Loucy (cell line): Measurements from ENCODE around the gene TREX2.

Source experiments
- H2AFZ ChIP-seq: fragments of 200-600 bp; sonication (generic); 2 replicates; pipeline ENCODE4 v1.6.0; 2016; ENCODE audit warnings: antibody characterized with exemption, mild to moderate bottlenecking, low read length, moderate library complexity
- H3F3A ChIP-seq: fragments of 200-600 bp; 2 replicates; pipeline ENCODE4 v1.6.0; 2016; ENCODE audit warnings: antibody characterized with exemption, low read depth, mild to moderate bottlenecking
- H3K27me3 ChIP-seq: fragments of 200-600 bp; sonication (generic); 2 replicates; pipeline ENCODE4 v1.6.1; 2014; ENCODE audit warnings: low read length, mild to moderate bottlenecking; ENCODE audit not compliant: insufficient read depth, poor library complexity, severe bottlenecking
- H3K36me3 ChIP-seq: fragments of 200-600 bp; sonication (generic); 2 replicates; pipeline ENCODE4 v1.6.1; 2016; ENCODE audit warnings: low read length; ENCODE audit not compliant: insufficient read depth
- H3K4me1 ChIP-seq: fragments of 200-600 bp; sonication (generic); 2 replicates; pipeline ENCODE4 v1.5.1; 2014; ENCODE audit warnings: low read length, mild to moderate bottlenecking; ENCODE audit not compliant: insufficient read depth, poor library complexity, severe bottlenecking
- H3K4me2 ChIP-seq: fragments of 200-600 bp; sonication (generic); 2 replicates; pipeline ENCODE4 v1.6.0; 2014; ENCODE audit warnings: antibody characterized with exemption, low read length, low read depth, mild to moderate bottlenecking; ENCODE audit not compliant: poor library complexity, severe bottlenecking
- H3K4me3 ChIP-seq: fragments of 200-600 bp; sonication (generic); 2 replicates; pipeline ENCODE4 v1.5.1; 2014; ENCODE audit warnings: low read length, mild to moderate bottlenecking, mixed read lengths; ENCODE audit not compliant: poor library complexity, severe bottlenecking
- H3K79me2 ChIP-seq: fragments of 200-600 bp; sonication (generic); 2 replicates; pipeline ENCODE4 v1.6.1; 2014; ENCODE audit warnings: low read length; ENCODE audit not compliant: insufficient read depth
- H3K9ac ChIP-seq: fragments of 200-600 bp; sonication (generic); 2 replicates; pipeline ENCODE4 v1.6.0; 2014; ENCODE audit warnings: mild to moderate bottlenecking, low read depth, low read length, moderate library complexity; ENCODE audit not compliant: poor library complexity, severe bottlenecking
- H3K9me2 ChIP-seq: fragments of 200-600 bp; sonication (generic); replicated peaks from 2 replicates; pipeline ENCODE4 v1.6.1; 2016; ENCODE audit warnings: low read depth, low read length, mixed read lengths
- H3K9me3 ChIP-seq: fragments of 200-600 bp; sonication (generic); 2 replicates; pipeline ENCODE4 v1.6.1; 2014; ENCODE audit warnings: mild to moderate bottlenecking, antibody characterized with exemption, low read length, low read depth; ENCODE audit not compliant: insufficient read depth
- H4K20me1 ChIP-seq: fragments of 200-600 bp; sonication (generic); 2 replicates; pipeline ENCODE4 v1.6.0; 2014; ENCODE audit warnings: antibody characterized with exemption, low read length, mild to moderate bottlenecking; ENCODE audit not compliant: insufficient read depth, poor library complexity, severe bottlenecking
- CTCF ChIP-seq: fragments of 200-600 bp; sonication (generic); conservative IDR thresholded peaks from 2 replicates; pipeline ENCODE4 v1.5.1; 2014; ENCODE audit warnings: mild to moderate bottlenecking, antibody characterized with exemption, low read length
- EZH2phosphoT487 ChIP-seq: fragments of 200-600 bp; IDR thresholded peaks from 2 replicates; pipeline ENCODE4 v1.6.1; 2018; ENCODE audit warnings: antibody characterized with exemption, mild to moderate bottlenecking, moderate library complexity, borderline replicate concordance

The TREX2 gene

DNA sequence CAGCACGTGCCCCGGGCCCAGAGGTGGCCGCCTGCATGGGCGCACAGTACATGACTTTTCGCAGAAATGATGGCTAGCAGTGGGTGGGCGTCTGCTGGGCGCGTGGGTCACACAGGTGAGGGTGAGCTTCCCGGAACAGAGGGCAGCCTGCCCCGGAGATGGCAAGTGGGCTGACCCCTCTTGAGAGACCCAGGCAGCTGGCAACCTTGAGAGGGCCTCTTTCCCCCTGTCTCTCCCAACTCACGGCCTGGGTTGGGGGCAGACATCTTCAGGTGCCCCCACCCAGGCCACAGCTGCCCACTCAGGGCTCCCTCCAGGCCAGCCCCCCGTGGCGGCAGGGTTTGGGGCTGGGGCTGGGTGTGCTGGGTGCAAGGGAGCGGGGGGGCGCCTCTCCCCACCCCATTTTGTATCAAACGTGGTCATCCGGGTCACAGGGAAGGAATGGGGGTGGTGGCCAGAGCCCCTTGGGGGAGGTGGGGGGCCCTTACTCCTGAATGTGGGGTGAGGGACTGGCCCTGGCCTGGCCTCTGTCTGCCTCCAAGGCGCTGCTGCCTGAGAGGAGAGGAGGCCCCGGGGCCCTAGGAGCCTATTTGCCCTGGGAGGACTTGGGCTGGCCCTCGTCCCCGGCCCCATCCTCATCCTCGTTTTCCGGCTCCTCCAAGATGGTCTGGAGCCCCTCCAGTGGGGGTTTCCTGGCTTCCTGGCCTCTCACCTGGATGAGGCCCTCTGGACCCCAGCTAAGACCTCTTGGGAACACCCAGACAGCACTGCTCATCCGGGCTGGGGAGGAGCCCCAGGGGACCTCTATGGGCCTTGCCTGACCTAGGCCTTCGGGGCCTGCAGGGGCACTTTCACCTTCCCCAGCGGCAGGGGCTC, 49.3 kb downstream of the TREX2 start:
- no peak overlapping the region for H3K9ac ChIP-seq
- H3K4me2 ChIP-seq = no peak overlapping the region
- TF ChIP-seq EZH2phosphoT487 (no peak), CTCF (no peak)

DNA sequence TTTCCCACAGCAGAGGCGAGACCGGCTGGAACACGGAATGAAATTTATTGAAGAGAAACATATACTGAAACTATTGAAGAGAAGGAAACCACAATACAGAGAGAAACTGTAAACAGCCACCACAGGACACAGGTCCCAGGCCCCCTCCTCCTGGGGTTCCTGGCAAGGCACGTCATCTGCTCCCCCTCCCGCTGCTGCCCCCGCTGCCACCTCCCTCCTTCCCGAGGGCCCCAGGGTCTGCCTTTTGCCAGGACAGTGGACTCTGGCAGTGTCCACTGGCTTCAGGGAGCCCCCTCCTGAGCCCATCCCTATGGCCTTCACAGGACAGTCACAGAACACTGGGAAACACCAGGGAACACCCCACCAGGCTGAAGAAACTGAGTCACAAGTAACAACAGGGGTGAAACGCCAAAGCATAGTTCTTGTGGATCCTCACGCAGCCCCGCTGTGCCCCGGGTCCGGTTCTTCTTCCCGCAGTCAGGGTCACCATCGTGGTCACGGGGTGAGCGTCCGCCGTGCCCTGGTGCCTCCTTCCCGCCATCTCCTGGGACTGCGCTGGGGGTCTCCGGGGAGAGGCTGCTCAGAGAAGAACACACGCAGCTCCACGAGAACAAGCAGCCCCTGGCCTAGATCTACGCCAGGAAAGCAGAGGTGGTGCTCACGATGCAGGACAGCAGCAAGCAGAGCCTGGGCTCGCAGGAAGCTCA, 50.1 kb downstream of the TREX2 start:
- Histone ChIP-seq H2AFZ (no peak overlapping the region), H3K9me2 (no peaks in the 10 kb centered on the region), H3K4me3 (no peak overlapping the region), H4K20me1 (no peaks in the 10 kb centered on the region), H3K27me3 (no peaks in the 10 kb centered on the region), H3K4me2 (no peak overlapping the region), H3K36me3 (no peaks in the 10 kb centered on the region), H3K9ac (no peak overlapping the region), H3K4me1 (no peaks in the 10 kb centered on the region), H3K79me2 (no peaks in the 10 kb centered on the region), H3K9me3 (no peaks in the 10 kb centered on the region), H3F3A (no peaks in the 10 kb centered on the region)
- TF ChIP-seq EZH2phosphoT487 (no peak), CTCF (no peak)

More for the DNA sequence above, 49.3 kb downstream of the TREX2 start:
- Histone ChIP-seq H3K9me2 (no peaks in the 10 kb centered on the region), H3F3A (no peaks in the 10 kb centered on the region), H3K79me2 (no peaks in the 10 kb centered on the region), H3K9me3 (no peaks in the 10 kb centered on the region), H3K4me3 (no peak overlapping the region), H2AFZ (no peak overlapping the region), H3K36me3 (no peaks in the 10 kb centered on the region), H3K4me1 (no peaks in the 10 kb centered on the region), H3K27me3 (no peaks in the 10 kb centered on the region), H4K20me1 (no peaks in the 10 kb centered on the region)

DNA sequence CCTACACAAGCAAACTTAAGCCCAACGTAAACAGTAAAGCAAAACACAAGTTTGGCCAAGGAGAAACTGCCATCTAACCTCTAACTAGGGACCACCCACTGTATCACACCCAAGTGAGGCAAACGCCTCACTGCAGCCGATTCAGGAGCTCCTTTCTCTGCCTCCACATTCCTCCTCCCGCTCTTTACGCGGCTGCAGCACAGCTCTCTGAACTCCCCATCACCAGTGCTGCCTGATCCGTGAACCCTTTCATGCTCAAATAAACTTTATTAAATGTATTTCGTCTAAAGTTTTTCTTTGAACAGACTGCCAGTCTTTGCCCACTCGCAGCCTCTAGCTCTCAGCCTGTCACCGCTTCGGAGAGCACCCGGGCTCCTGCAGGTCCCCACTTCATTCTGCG, 51.2 kb downstream of the TREX2 start:
- H3K4me3 ChIP-seq = no peak overlapping the region
- H3K9ac ChIP-seq = no peak overlapping the region
- H3K9me3 ChIP-seq = no peaks in the 10 kb centered on the region
- no peaks in the 10 kb centered on the region for H3K79me2 ChIP-seq
- no peaks in the 10 kb centered on the region for H4K20me1 ChIP-seq
- TF ChIP-seq EZH2phosphoT487 = no peak
- TF ChIP-seq CTCF = no peak
- no peaks in the 10 kb centered on the region for H3K36me3 ChIP-seq
- no peaks in the 10 kb centered on the region for H3K9me2 ChIP-seq
- H3K4me1 ChIP-seq = no peaks in the 10 kb centered on the region
- H3K27me3 ChIP-seq = no peaks in the 10 kb centered on the region
- no peak overlapping the region for H2AFZ ChIP-seq
- H3K4me2 ChIP-seq = no peak overlapping the region
- no peaks in the 10 kb centered on the region for H3F3A ChIP-seq
